Heart left ventricle (tissue), 13 donors: ENCODE measurements around the gene ISG20.

ENCODE experiments used
- POLR2A ChIP-seq, 2 donors: fragments of 450-650 bp; IDR thresholded peaks; one replicate each; pipeline ENCODE4 v1.6.1; 2017; ENCODE audit warnings: antibody characterized with exemption in 2 of 2, mild to moderate bottlenecking in 2 of 2, moderate library complexity in 2 of 2
- TF ChIP-seq, protein P1 (sequence below), 12 donors: fragments of 200-600 bp; sonication (generic) in 4 of 12; IDR thresholded peaks; one replicate each; pipeline versions ENCODE4 v1.5.0 to v1.8.0; 2018 to 2022; ENCODE audit warnings: antibody characterized with exemption in 12 of 12, mild to moderate bottlenecking in 5 of 12
- donor health status: ischemic (EF 13 %, LVEDD 7.1; RV severe dilation, severe dysfunction).
- donor health status: DM: no; HTN: yes; CAD: no.
- donor health status: DM: no; HTN: no; CAD: no.
- donor health status: ischemic (EF 25% LVEDD 6.9; RV normal size, moderate dysfunction).
- donor health status: ischemic (EF 25% LVEDD 5.7; RV mildly dilated, moderate dysfunction).
- donor health status: ischemic (EF 35%, LVEDD 5.7; RV mildly dilated, moderate dysfunction).
- donor health status: nonischemic (EF 11% LVEDD 7.7; RV severe dilation, severe dysfunction).
- donor health status: DM: yes; HTN: yes; CAD: no.
- donor health status: PGD.
- donor health status: ischemic (EF 29% LVEDD 5.4; RV normal size, mild dysfunction).
- donor health status: nonischemic (EF 23%, LVEDD 6.1; RV moderate dilation, normal function).

DNA sequence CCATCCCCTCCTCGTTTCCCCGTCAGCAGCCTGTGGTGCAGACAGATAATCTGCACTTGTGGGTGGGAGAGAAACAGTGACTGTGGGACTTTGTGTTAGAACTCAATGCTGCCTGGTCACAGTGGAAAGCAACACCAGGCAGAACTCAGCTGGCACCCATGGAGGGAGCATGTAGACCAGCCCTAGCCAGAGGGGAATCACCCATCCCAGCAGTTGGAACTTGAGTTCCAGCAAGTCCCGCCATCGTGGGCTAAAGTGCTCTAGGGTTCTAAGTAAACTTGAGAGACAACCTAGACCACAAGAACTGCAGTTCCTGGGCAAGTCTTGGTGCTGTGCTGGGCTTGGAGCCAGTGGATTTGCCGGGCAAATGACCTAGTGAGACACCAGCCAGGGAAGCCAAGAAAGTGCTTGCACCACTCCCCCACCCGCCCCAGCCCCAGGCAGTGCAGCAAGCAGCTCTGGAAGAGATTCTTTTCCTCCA lies 24.4 kb downstream of the ISG20 start:
- TF ChIP-seq, protein P1, sequence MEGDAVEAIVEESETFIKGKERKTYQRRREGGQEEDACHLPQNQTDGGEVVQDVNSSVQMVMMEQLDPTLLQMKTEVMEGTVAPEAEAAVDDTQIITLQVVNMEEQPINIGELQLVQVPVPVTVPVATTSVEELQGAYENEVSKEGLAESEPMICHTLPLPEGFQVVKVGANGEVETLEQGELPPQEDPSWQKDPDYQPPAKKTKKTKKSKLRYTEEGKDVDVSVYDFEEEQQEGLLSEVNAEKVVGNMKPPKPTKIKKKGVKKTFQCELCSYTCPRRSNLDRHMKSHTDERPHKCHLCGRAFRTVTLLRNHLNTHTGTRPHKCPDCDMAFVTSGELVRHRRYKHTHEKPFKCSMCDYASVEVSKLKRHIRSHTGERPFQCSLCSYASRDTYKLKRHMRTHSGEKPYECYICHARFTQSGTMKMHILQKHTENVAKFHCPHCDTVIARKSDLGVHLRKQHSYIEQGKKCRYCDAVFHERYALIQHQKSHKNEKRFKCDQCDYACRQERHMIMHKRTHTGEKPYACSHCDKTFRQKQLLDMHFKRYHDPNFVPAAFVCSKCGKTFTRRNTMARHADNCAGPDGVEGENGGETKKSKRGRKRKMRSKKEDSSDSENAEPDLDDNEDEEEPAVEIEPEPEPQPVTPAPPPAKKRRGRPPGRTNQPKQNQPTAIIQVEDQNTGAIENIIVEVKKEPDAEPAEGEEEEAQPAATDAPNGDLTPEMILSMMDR (IDR thresholded peaks at IDR 0.05), result no peak
- no peak for TF ChIP-seq POLR2A (IDR thresholded peaks at IDR 0.05)
